GM12891 (cell line): ENCODE measurements around the gene KLHL40.
"Not testable (repeated sequence)": the region's sequence is repeated elsewhere in the genome, so short reads cannot be mapped to it uniquely, and the experiment has no call there.

Experiments
- DNase-seq: peaks from one replicate; pipeline ENCODE4 v3.0.0; 2011; ENCODE audit warnings: low spot score; ENCODE audit not compliant: insufficient read length
- FAIRE-seq: peaks from 2 replicates; lab custom pipeline; 2011; peaks lifted over from hg19 to GRCh38; lab: Jason Lieb, UNC
- PAX5 ChIP-seq: IDR thresholded peaks from 2 replicates; pipeline ENCODE4 v1.6.1; 2011; ENCODE audit warnings: low read length, moderate library complexity, mild to moderate bottlenecking; ENCODE audit not compliant: insufficient read depth, severe bottlenecking
- POLR2A ChIP-seq: IDR thresholded peaks from 2 replicates; pipeline ENCODE4 v1.6.1; 2011; ENCODE audit warnings: low read depth, low read length, control low read depth
- POLR2AphosphoS5 ChIP-seq: IDR thresholded peaks from 2 replicates; pipeline ENCODE4 v1.6.1; 2011; ENCODE audit warnings: low read depth, low read length, control low read depth
- POU2F2 ChIP-seq: IDR thresholded peaks from 2 replicates; pipeline ENCODE4 v1.6.1; 2011; ENCODE audit warnings: low read depth, mild to moderate bottlenecking, control low read depth, low read length, moderate library complexity
- SPI1 ChIP-seq: IDR thresholded peaks from 2 replicates; pipeline ENCODE4 v1.6.1; 2011; ENCODE audit warnings: low read depth, low read length, control low read depth
- TAF1 ChIP-seq: IDR thresholded peaks from 2 replicates; pipeline ENCODE4 v1.6.1; 2011; ENCODE audit warnings: low read depth, low read length, control low read depth

Gene KLHL40

DNA sequence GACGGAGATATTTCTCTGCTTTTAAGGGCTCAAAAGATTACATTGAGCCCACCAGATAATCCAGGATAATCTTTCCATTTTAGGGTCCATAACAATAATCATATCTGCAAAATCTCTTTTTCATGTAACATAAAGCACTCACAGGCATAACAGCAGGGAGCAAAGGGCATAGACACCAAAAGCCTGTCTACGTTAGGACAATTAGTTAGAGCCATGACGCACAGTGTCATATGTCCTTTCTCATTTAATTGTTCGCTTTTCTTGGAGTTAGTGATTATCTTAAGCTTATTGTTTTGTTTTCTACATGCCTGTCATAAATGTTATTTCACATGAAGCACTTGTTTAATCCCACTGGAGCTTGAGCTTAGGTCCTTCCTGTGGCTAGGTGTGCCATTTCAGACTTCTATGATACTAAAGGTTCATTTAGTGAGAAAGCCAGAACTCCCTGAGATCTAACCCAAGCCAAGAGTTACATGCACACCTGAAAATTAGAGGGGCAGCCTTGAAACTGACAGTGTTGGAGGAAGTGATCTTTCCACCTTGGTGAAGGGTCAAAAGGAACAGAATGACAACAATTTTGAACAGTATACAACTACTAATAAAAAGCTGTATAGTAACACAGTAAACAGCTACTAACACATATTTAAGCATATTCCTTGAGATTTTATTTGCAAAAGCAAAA is 29.0 kb downstream of the KLHL40 start:
- TF ChIP-seq POLR2AphosphoS5 = no peak
- no peak for TF ChIP-seq POLR2A
- TF ChIP-seq PAX5 = no peak
- no peak for TF ChIP-seq SPI1
- TF ChIP-seq POU2F2 = no peak
- no peak for TF ChIP-seq TAF1
- no peak for FAIRE-seq
- DNase-seq = no peak

DNA sequence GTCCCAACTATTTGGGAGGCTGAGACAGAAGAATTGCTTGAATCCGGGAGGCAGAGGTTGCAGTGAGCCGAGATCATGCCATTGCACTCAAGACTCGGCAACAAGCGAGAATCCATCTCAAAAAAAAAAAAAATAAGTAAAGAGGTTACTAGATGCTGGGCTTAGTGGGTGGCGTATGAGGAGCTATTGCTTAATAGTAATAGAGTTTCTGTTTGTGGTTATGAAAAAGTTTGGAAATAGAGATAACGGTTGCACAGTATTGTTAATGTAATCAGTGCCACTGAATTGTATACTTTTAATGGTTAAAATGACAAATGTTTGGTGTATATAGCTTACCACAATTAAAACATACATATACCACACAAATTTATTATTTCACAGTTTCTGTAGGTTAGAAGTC is 32.0 kb downstream of the KLHL40 start:
- no peak for TF ChIP-seq POU2F2
- no peak for DNase-seq
- no peak for FAIRE-seq

DNA sequence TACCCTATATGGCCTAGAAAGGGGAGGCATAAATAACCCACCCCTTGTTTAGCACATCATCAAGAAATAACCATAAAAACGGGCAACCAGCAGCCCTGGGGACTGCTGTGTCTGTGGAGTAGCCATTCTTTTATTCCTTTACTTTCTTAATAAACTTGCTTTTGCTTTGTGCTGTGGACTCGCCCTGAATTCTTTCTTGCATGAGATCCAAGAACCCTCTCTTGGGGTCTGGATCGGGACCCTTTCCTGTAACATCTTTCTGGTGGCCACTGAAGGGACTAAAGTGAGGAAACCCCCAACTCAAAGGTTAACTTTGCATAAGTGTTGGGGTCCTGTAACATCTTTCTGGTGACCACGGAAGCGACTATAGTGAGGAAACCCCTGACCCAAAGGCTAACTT is 33.0 kb downstream of the KLHL40 start:
- FAIRE-seq (no peak), DNase-seq (no peak)
- TF ChIP-seq POU2F2 (no peak), TAF1 (no peak), POLR2A (no peak), POLR2AphosphoS5 (no peak), SPI1 (no peak), PAX5 (no peak)

- no peak for TF ChIP-seq POU2F2
- no peak for TF ChIP-seq PAX5
- no peak for TF ChIP-seq SPI1
- no peak for TF ChIP-seq TAF1
- TF ChIP-seq POLR2A = no peak
- no peak for TF ChIP-seq POLR2AphosphoS5
- FAIRE-seq (no peak), DNase-seq (no peak)
Observed at GRCh38 chr3:42719002-42719401, 33.7 kb downstream of the KLHL40 start.

- DNase-seq (no peak), FAIRE-seq (no peak)
- TF ChIP-seq POLR2AphosphoS5 (no peak), SPI1 (no peak), TAF1 (no peak), PAX5 (no peak), POLR2A (no peak), POU2F2 (no peak)
Observed at GRCh38 chr3:42720126-42720525, 34.8 kb downstream of the KLHL40 start.

DNA sequence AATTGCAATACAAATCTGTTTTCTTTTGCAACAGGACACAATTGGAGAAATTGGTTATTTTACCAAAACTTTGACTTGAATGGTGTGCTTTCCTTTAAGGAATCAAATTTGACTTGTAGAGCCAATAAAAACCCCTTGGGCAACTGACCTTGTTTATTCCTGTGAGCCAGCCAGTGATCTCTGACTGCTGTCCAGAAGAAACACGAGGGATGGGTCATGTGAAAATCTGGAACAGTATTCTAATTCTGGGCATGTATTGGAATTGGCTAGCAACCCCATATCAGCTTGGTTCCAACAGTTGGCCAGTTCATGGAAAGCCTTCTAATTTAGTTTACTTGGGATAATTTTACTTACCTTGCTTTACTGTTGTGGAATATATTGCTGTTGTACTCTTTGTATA is 36.4 kb downstream of the KLHL40 start:
- no peak for TF ChIP-seq POU2F2
- no peak for TF ChIP-seq POLR2A
- no peak for TF ChIP-seq SPI1
- TF ChIP-seq POLR2AphosphoS5 = no peak
- no peak for TF ChIP-seq TAF1
- no peak for TF ChIP-seq PAX5
- DNase-seq (no peak), FAIRE-seq (no peak)

DNA sequence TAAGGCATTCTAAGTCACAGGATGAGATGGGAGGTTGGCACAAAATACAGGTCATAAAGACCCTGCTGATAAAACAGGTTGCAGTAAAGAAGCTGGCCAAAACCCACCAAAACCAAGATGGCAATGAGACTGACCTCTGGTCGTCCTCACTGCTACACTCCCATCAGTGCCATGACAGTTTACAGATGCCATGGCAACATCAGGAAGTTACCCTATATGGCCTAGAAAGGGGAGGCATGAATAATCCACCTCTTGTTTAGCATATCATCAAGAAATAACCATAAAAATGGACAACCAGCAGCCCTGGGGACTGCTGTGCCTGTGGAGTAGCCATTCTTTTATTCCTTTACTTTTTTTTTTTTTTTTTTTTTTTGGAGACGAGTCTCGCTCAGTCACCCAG is 37.1 kb downstream of the KLHL40 start:
- not testable (repeated sequence) for FAIRE-seq

GRCh38 chr3:42723219-42723618 is 37.9 kb downstream of the KLHL40 start:
- TF ChIP-seq SPI1 (no peak), TAF1 (no peak), POLR2AphosphoS5 (no peak), PAX5 (no peak), POLR2A (no peak), POU2F2 (no peak)
- DNase-seq = no peak
- FAIRE-seq = no peak

More for the DNA sequence above, 37.1 kb downstream of the KLHL40 start:
- DNase-seq = not testable (repeated sequence)

GRCh38 chr3:42725454-42725853 is 40.1 kb downstream of the KLHL40 start:
- no peak for TF ChIP-seq PAX5
- TF ChIP-seq POLR2A = no peak
- TF ChIP-seq SPI1 = no peak
- no peak for TF ChIP-seq POU2F2
- TF ChIP-seq TAF1 = no peak
- no peak for TF ChIP-seq POLR2AphosphoS5
- FAIRE-seq = no peak
- no peak for DNase-seq

GRCh38 chr3:42728056-42728455 is 42.7 kb downstream of the KLHL40 start:
- no peak for TF ChIP-seq TAF1
- no peak for TF ChIP-seq POLR2AphosphoS5
- TF ChIP-seq POU2F2 = no peak
- TF ChIP-seq POLR2A = no peak
- no peak for TF ChIP-seq SPI1
- no peak for TF ChIP-seq PAX5
- FAIRE-seq (no peak), DNase-seq (no peak)
